WTC11 (cell line): ENCODE results near the gene LIPH.

Source experiments
- CTCF ChIP-seq: fragments of 200-600 bp; IDR thresholded peaks from 2 replicates; pipeline ENCODE4 v1.8.0; 2022; ENCODE audit warnings: antibody characterized with exemption
- IRF2 ChIP-seq: sonication (generic); formaldehyde crosslinking; IDR thresholded peaks from 2 replicates; pipeline ENCODE4 v1.8.0; 2022; ENCODE audit warnings: low read depth, missing genetic modification reagents, borderline replicate concordance
- ZNF121 ChIP-seq: sonication (generic); formaldehyde crosslinking; IDR thresholded peaks from 2 replicates; pipeline ENCODE4 v1.8.0; 2023; ENCODE audit warnings: missing genetic modification reagents

DNA sequence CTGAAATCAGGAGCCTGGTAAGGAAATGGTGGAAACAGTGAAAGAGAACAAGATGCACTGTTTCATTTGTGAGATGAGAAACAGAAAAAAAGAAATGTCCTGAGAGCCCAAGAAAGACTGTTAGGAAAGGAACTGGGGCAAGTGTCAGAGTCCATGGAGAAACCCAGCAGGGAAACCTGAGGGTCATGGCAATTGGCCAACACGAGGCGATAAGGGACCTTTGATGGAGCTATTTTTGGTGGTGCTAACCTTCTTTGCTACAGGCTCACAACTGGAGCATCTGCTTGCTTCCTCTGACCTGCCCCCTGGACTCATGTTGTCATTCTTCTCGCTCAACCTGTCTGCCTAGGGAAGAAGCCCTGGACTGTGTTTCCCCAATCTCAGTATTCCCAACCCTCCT, 49.4 kb downstream of the LIPH start:
- TF ChIP-seq IRF2 (CRISPR knock-in tag) = no peak
- TF ChIP-seq CTCF = no peak
- no peak for TF ChIP-seq ZNF121 (CRISPR knock-in tag)
